ENCODE data around the gene GSE1.

GSE1 gene

GRCh38 chr16:85709766-85710585, 96.9 kb downstream of the GSE1 start:
- no peak for DNase-seq

GRCh38 chr16:85710732-85711131, 97.6 kb downstream of the GSE1 start:
- no peak for DNase-seq

DNA sequence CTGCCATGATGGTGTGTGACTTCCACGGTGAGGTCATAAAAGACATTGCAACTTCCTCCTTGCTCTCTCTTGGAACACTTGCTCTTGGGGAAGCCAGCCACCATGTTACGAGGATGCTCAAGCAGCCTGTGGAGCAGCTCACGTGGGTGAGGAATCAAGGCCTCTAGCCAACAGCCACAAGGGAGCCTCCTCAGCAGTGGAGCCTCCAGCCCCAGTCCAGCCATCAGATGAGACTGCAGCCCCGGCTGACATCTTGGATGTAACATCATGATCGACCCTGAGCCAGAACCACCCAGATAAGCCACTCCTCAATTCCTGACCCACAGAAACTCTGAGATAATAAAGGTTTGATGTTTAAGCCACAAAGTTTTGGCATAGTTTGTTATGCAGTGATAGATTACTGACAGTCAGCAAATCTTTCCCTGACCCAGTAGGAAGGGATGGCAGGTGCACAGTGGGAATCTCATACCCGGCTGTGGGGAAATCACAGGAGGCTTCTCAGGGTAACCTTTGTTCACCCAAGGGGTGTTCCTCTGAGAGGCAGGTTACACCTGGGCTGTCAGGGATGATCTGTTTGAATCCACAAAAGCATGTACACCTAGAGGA, 99.0 kb downstream of the GSE1 start:
- no peak for DNase-seq

GRCh38 chr16:85712801-85713200, 99.7 kb downstream of the GSE1 start:
- DNase-seq: no peak

GRCh38 chr16:85715169-85716021, 102.3 kb downstream of the GSE1 start:
- DNase-seq: no peak

- DNase-seq: no peak
These were observed 103.0 kb downstream of the GSE1 start for GRCh38 chr16:85716022-85716679.

DNA sequence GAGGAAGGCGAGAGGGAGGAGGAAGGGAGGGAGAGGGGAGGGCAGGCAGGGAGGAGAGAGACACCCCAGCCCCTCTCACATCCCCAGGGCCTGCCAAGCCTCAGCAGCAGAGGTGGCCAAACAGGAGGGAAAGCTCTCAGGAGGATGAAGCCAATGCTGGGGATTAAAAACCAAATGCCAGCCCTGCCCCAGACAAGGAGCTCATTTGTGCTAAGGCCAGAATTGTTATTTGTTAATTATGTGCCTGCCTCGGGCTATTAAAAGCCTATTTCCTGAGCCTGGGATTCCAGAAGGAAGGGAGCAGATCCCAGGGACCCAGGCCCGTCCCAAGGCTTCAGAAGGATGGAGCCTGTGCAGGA, 103.5 kb downstream of the GSE1 start:
- DNase-seq: no peak

DNA sequence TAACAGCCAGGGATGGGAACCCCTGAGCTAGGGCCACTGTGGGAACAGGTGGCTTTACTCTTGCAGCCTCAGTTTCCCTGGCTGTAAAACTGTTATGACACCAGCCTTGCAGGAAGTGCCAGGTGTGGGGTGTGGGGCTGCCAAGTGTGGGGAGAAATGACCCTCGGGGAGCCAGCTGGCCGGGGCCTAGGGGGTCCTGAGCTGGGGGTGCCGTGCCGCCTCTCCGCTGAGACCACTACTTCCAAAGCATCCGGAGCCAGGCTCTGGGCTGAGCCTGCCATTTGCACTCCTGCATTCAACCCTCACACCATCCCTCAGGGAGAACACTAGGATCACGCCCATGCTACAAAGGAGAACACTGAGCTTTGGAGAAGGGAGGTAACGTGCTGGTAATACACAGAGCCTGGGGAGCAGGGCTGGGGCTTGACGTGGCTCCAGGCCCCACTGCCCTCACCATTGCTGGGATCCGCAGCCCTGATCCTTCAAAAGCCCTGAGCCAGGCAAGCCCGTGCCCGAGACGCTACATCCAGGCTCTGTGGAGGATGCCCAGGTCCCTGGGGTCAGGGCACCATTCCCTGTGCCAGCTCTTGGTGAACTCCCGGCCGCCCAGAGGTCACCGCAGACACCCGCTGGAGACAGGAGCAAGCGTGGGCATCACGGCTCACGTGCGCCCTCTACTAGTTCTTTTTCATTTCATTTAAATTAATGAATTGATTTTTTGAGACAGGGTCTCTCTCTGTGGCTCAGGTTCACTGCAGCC, 104.5 kb downstream of the GSE1 start:
- DNase-seq: no peak

- no peak for DNase-seq
These were observed 105.0 kb downstream of the GSE1 start for GRCh38 chr16:85718153-85718477.

- DNase-seq: no peak
These were observed 105.6 kb downstream of the GSE1 start for GRCh38 chr16:85718682-85719081.

GRCh38 chr16:85719605-85720301, 106.6 kb downstream of the GSE1 start:
- no peak for DNase-seq

DNA sequence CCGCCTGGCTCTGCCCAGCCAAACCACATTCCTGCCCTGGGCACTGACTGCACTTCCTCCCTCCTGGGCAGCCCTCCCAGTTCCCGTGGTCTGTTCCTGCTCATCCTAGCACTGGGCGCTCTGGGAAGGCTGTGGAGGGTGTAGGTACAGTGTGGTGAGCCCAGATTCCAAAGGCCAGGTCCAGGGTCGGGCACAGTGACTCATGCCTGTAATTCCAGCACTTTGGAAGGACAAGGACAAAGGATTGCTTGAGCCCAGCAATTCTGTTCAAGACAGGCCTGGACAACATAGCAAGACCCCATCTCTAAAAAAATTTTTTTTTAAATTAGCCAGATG, 107.1 kb downstream of the GSE1 start:
- DNase-seq: no peak

GRCh38 chr16:85722128-85722893, 109.2 kb downstream of the GSE1 start:
- DNase-seq: no peak

DNA sequence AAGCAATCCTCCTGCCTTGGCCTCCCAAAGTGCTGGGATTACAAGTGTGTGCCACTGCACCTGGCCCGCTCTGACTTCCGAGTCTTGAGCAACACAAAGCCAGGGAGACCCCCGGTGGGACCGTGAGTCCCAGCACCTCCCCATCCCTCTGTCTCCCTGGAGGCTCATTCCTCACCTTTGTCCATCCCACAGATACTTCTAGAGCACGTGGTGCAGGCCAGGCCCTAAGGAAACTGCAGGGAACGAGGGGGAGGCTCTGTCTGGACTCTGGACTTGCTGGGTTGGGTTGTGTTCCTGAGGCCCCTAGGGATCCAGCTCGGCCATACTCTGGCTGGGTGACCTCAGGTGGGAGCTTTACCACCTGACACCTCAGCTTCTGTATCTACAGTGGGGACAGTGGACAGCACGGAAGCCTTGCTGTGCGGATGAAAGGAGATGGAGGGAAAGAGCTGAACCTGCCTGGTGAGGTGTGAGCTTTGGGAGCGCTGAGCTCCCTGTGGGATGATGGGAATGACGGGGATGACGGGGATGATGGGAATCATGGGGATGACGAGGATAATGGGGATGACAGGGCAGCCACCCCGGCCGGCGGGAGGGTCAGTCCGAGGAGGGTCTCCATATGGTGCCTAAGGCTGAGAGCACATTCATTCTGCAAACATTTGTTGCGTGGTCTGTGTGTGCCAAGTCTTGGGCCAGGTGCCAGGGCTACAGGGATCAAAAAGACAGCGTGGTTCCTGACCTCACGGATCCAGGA, 111.2 kb downstream of the GSE1 start:
- no peak for DNase-seq

- no peak for DNase-seq
These were observed 111.8 kb downstream of the GSE1 start for GRCh38 chr16:85724936-85725335.
